Measurements from ENCODE around the gene CEP41. TPM values are rescaled to one million over a fixed set of nuclear protein-coding genes. Genes with fewer than 3 reads are reported as not detected.

The CEP41 gene
- total and polyA plus RNA-seq, 2 experiments from 2014 or later = 17.4 to 25.0 TPM

GRCh38 chr7:130358471-130358870 lies 82.3 kb downstream of the CEP41 start:
- Histone ChIP-seq H3K4me1 (ENCODE audit: insufficient read depth) (peaks cover 6% of the 10 kb centered on the region), H3K27me3 (ENCODE audit: insufficient read depth) (no peaks in the 10 kb centered on the region), H3K4me3 (no peak overlapping the region), H4K20me1 (replicated peaks; ENCODE audit: insufficient read depth) (no peaks in the 10 kb centered on the region), H3K36me3 (ENCODE audit: insufficient read depth) (no peaks in the 10 kb centered on the region), H3K27ac (ENCODE audit: low read depth) (no peak overlapping the region), H3F3A (replicated peaks; ENCODE audit: low read depth) (no peaks in the 10 kb centered on the region), H3K4me2 (no peak overlapping the region), H3K9me2 (ENCODE audit: insufficient read depth) (0 out of 2 replicates have a peak, but pooled peaks cover 5% of the 10 kb centered on the region), H3K79me2 (replicated peaks; ENCODE audit: insufficient read depth) (no peaks in the 10 kb centered on the region), H2AFZ (0 out of 2 replicates have a peak overlapping the region, but pooled peaks have one; percentile 32)
- peak in 1 of 2 experiments; percentile 22; a peak in 1 of 4 replicates for TF ChIP-seq CTCF (conservative IDR thresholded peaks at IDR 0.05; ENCODE audit: low read depth in 2 of 2)
- TF ChIP-seq CREB1 (CRISPR knock-in tag; IDR thresholded peaks at IDR 0.05; ENCODE audit: low read depth) = no peak
- H3K9me3 Mint-ChIP-seq = peaks cover 19% of the 10 kb centered on the region
- H3K4me3 Mint-ChIP-seq = no peak overlapping the region
- ATAC-seq (no peak), DNase-seq (ENCODE audit: low spot score) (no peak)
- peaks cover 13% of the 10 kb centered on the region; the same call in 2 of the 3 replicates for H3K36me3 Mint-ChIP-seq (ENCODE audit: low read depth)
- peaks cover 18% of the 10 kb centered on the region for H3K4me1 Mint-ChIP-seq
- H3K27ac Mint-ChIP-seq = no peak overlapping the region
- H3K27me3 Mint-ChIP-seq (ENCODE audit: insufficient read depth, low read depth, poor library complexity) = peaks cover 16% of the 10 kb centered on the region

GRCh38 chr7:130356876-130357611 lies 83.8 kb downstream of the CEP41 start:
- H3K9me2 ChIP-seq (ENCODE audit: insufficient read depth) = 0 out of 2 replicates have a peak, but pooled peaks cover 5% of the 10 kb centered on the region
- H3K79me2 ChIP-seq (replicated peaks; ENCODE audit: insufficient read depth) = no peaks in the 10 kb centered on the region
- peak overlapping the region; percentile 42; the same call in 1 of the 2 replicates for H3K4me2 ChIP-seq
- H3K4me1 ChIP-seq (ENCODE audit: insufficient read depth) = peaks cover 13% of the 10 kb centered on the region
- DNase-seq (ENCODE audit: low spot score) = no peak
- Mint-ChIP-seq H3K27ac (peak overlapping the region; percentile 79), H3K9me3 (peaks cover 19% of the 10 kb centered on the region), H3K4me1 (peaks cover 30% of the 10 kb centered on the region), H3K27me3 (ENCODE audit: insufficient read depth, low read depth, poor library complexity) (peaks cover 19% of the 10 kb centered on the region), H3K36me3 (ENCODE audit: low read depth) (peaks cover 13% of the 10 kb centered on the region; the same call in 2 of the 3 replicates), H3K4me3 (no peak overlapping the region; the same call in 2 of the 3 replicates)
- no peaks in the 10 kb centered on the region for H4K20me1 ChIP-seq (replicated peaks; ENCODE audit: insufficient read depth)
- no peaks in the 10 kb centered on the region for H3K36me3 ChIP-seq (ENCODE audit: insufficient read depth)
- no peak for ATAC-seq
- H3F3A ChIP-seq (replicated peaks; ENCODE audit: low read depth) = no peaks in the 10 kb centered on the region
- 0 out of 2 replicates have a peak overlapping the region, but pooled peaks have one; percentile 60 for H3K27ac ChIP-seq (ENCODE audit: low read depth)
- H3K27me3 ChIP-seq (ENCODE audit: insufficient read depth) = no peaks in the 10 kb centered on the region
- TF ChIP-seq CREB1 (CRISPR knock-in tag; IDR thresholded peaks at IDR 0.05; ENCODE audit: low read depth) (no peak), NANOG (IDR thresholded peaks at IDR 0.05; ENCODE audit: borderline replicate concordance) (no peak), EZH2 (IDR thresholded peaks at IDR 0.05; ENCODE audit: low read depth, unreplicated experiment) (no peak), JUNB (IDR thresholded peaks at IDR 0.05; ENCODE audit: unreplicated experiment) (no peak), REST (IDR thresholded peaks at IDR 0.05; ENCODE audit: unreplicated experiment) (no peak), EZH2phosphoT487 (IDR thresholded peaks at IDR 0.05; ENCODE audit: unreplicated experiment) (no peak), ZNF114 (CRISPR knock-in tag; IDR thresholded peaks at IDR 0.05) (no peak)
- no peak overlapping the region for H3K4me3 ChIP-seq
- peak overlapping the region; percentile 92 for H2AFZ ChIP-seq

All from GM23338 (cell line).